ENCODE measurements around the gene UBE2D1.
"Not testable (repeated sequence)": the region's sequence is repeated elsewhere in the genome, so short reads cannot be mapped to it uniquely, and the experiment has no call there.

The UBE2D1 gene

GRCh38 chr10:58415757-58416156 is 81.0 kb downstream of the UBE2D1 start:
- in situ Hi-C loops (cut with MboI; ENCODE audit: low pct_unique_long_range_greater_than_20kb, low sequenced_read_pairs), result no loop called here
- no peak for DNase-seq

DNA sequence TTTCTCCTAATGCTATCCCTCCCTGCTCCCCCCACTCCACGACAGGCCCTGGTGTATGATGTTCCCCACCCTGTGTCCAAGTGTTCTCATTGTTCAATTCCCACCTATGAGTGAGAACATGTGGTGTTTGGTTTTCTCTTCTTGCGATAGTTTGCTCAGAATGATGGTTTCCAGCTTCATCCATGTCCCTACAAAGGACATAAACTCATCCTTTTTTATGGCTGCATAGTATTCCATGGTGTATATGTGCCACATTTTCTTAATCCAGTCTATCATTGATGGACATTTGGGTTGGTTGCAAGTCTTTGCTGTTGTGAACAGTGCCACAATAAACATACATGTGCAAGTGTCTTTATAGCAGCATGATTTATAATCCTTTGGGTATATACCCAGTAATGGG is 83.1 kb downstream of the UBE2D1 start:
- in situ Hi-C loops (cut with MboI; ENCODE audit: low pct_unique_long_range_greater_than_20kb, low sequenced_read_pairs); DNase-seq: not testable (repeated sequence)

Data from KBM-7 (cell line).